Cardiac muscle cell (in vitro differentiated cells and primary cell): ENCODE measurements around the gene SMAD2. TPM values are rescaled to one million over a fixed set of nuclear protein-coding genes. Genes with fewer than 3 reads are reported as not detected.

ENCODE experiments used
- DNase-seq, 2 donors: peaks; one replicate each; pipeline versions ENCODE4 v3.0.0 to v3.0.0-alpha.2; 2010 to 2017; ENCODE audit warnings: low read depth in 1 of 2, low spot score in 1 of 2
- H3K27ac ChIP-seq: fragments of 200-600 bp; sonication (generic); 2 replicates; pipeline ENCODE4 v1.5.1; 2016
- H3K27me3 ChIP-seq: fragments of 200-600 bp; sonication (generic); 2 replicates; pipeline ENCODE4 v1.6.0; 2016; ENCODE audit warnings: control low read depth
- H3K36me3 ChIP-seq: fragments of 200-600 bp; sonication (generic); 2 replicates; pipeline ENCODE4 v1.5.1; 2016; ENCODE audit warnings: control low read depth
- H3K4me1 ChIP-seq: fragments of 200-600 bp; sonication (generic); 2 replicates; pipeline ENCODE4 v1.8.1; 2017; ENCODE audit warnings: low read depth, mild to moderate bottlenecking, mixed run types
- H3K4me3 ChIP-seq: fragments of 200-600 bp; sonication (generic); 2 replicates; pipeline ENCODE4 v1.5.1; 2016; ENCODE audit warnings: mild to moderate bottlenecking
- H3K9me3 ChIP-seq: fragments of 200-600 bp; sonication (generic); 2 replicates; pipeline ENCODE4 v1.5.1; 2017; ENCODE audit warnings: low read depth, mild to moderate bottlenecking, control low read depth
- CTCF ChIP-seq: IDR thresholded peaks from 2 replicates; pipeline ENCODE4 v1.5.1; 2012; ENCODE audit warnings: low read depth, mild to moderate bottlenecking, low read length
- polyA plus RNA-seq: library from polyadenylated mRNA; unstranded; fragments of >200 nt; fragmentation: Nextera tagmentation; extraction: Ambion mirVana; gene quantifications from 2 replicates; pipeline ENCODE4 v1.2.1, GENCODE V29; 2016
- total RNA-seq: library from RNA; depleted of rRNA; stranded (reverse); fragments of >200 nt; gene quantifications from 2 replicates; pipeline ENCODE4 v1.2.3, GENCODE V29; 2016

Gene SMAD2
- total RNA-seq (71.3 and 85.8 TPM in 2 replicates), polyA plus RNA-seq (75.5 and 84.6 TPM in 2 replicates)

- TF ChIP-seq CTCF: no peak
- H3K4me1 ChIP-seq: peaks cover 37% of the 10 kb centered on the region
These were observed at the start of gene SMAD2 for GRCh38 chr18:47930199-47930930. Gene SMAD2, minus strand, starts transcription at chr18:47930659. Its CDS starts 33,903 bp downstream, at chr18:47896756.

GRCh38 chr18:47979611-47980200, 49.2 kb upstream of the SMAD2 start:
- H3K9me3 ChIP-seq: no peaks in the 10 kb centered on the region
- H3K36me3 ChIP-seq: no peaks in the 10 kb centered on the region
- no peak overlapping the region for H3K27ac ChIP-seq
- H3K4me3 ChIP-seq: no peak overlapping the region
- H3K4me1 ChIP-seq: no peaks in the 10 kb centered on the region
- H3K27me3 ChIP-seq: no peaks in the 10 kb centered on the region
- DNase-seq: no peak
- no peak for TF ChIP-seq CTCF

More at GRCh38 chr18:47930199-47930930, at the start of gene SMAD2:
- peak within 1 kb of the TSS; percentile 99 for H3K27ac ChIP-seq
- peak; percentile 80 to 88 for DNase-seq
- H3K4me3 ChIP-seq: peak within 1 kb of the TSS; percentile 84
- H3K9me3 ChIP-seq: no peaks in the 10 kb centered on the region
- H3K36me3 ChIP-seq: no peaks in the 10 kb centered on the region
- no peaks in the 10 kb centered on the region for H3K27me3 ChIP-seq

- H3K9me3 ChIP-seq: no peaks in the 10 kb centered on the region
- DNase-seq: no peak
- no peak overlapping the region for H3K4me3 ChIP-seq
- H3K27ac ChIP-seq: no peak overlapping the region
- H3K4me1 ChIP-seq: no peaks in the 10 kb centered on the region
- no peak for TF ChIP-seq CTCF
- no peaks in the 10 kb centered on the region for H3K27me3 ChIP-seq
- H3K36me3 ChIP-seq: no peaks in the 10 kb centered on the region
These were observed 48.1 kb upstream of the SMAD2 start for GRCh38 chr18:47978603-47979002.

GRCh38 chr18:47978141-47978540, 47.7 kb upstream of the SMAD2 start:
- DNase-seq: no peak
- Histone ChIP-seq H3K4me1 (peaks cover 4% of the 10 kb centered on the region), H3K9me3 (no peaks in the 10 kb centered on the region), H3K27ac (no peak overlapping the region), H3K36me3 (no peaks in the 10 kb centered on the region), H3K4me3 (no peak overlapping the region), H3K27me3 (no peaks in the 10 kb centered on the region)
- TF ChIP-seq CTCF: no peak

- Histone ChIP-seq H3K27me3 (no peaks in the 10 kb centered on the region), H3K9me3 (no peaks in the 10 kb centered on the region), H3K27ac (no peak overlapping the region), H3K4me1 (peaks cover 21% of the 10 kb centered on the region), H3K4me3 (no peak overlapping the region), H3K36me3 (no peaks in the 10 kb centered on the region)
- DNase-seq: no peak
- TF ChIP-seq CTCF: no peak
These were observed 45.2 kb upstream of the SMAD2 start for GRCh38 chr18:47975701-47976100.
